ENCODE data around the gene SEPTIN1. TPM values are rescaled to one million over a fixed set of nuclear protein-coding genes. Genes with fewer than 3 reads are reported as not detected.

Gene SEPTIN1
- total and polyA plus RNA-seq, 2 donors (not counting 3 experiments of a cell fraction or from before 2014, with no cell fraction given): 0.07 to 0.75 TPM

GRCh38 chr16:30348929-30349328 is 33.4 kb downstream of the SEPTIN1 start:
- intact Hi-C loops (cut with micrococcal nuclease) (no loop called here), dilution Hi-C loops (cut with MboI; ENCODE audit: extremely low pct_ligation_motif_present, low sequenced_read_pairs) (no loop called here)
- FAIRE-seq (no peak), DNase-seq (ENCODE audit: low read depth, low spot score) (no peak)
- ChIA-PET CTCF (no interaction called here), POLR2A (no interaction called here)
- peaks cover 6 to 11% of the 10 kb centered on the region in 2 experiments for H3K36me3 ChIP-seq (ENCODE audit: control insufficient read depth in 2 of 2, extremely low read depth in 1 of 2, insufficient read depth in 2 of 2, low read length in 2 of 2)
- H3K4me1 ChIP-seq (ENCODE audit: control insufficient read depth, extremely low read depth, insufficient read depth, low read length): peaks cover 19% of the 10 kb centered on the region
- no peak overlapping the region for H3K27ac ChIP-seq (ENCODE audit: insufficient read depth, low read depth, low read length)
- TF ChIP-seq CTCF (IDR thresholded peaks at IDR 0.05; ENCODE audit: extremely low read depth in 1 of 2, insufficient read depth in 1 of 2, low read depth in 1 of 2, low read length in 2 of 2): no peak
- no peak for TF ChIP-seq GATA2 (IDR thresholded peaks at IDR 0.05; ENCODE audit: insufficient read depth, insufficient read length, low read depth, low read length)
- no peak for TF ChIP-seq MYC (IDR thresholded peaks at IDR 0.05; ENCODE audit: low read depth, low read length)
- no peak for TF ChIP-seq MAX (IDR thresholded peaks at IDR 0.05; ENCODE audit: insufficient read depth, insufficient read length)
- TF ChIP-seq POLR2A (IDR thresholded peaks at IDR 0.05; ENCODE audit: low read depth, low read length): no peak
- no peaks in the 10 kb centered on the region for H3K9me1 ChIP-seq (replicated peaks; ENCODE audit: control insufficient read depth, extremely low read depth, insufficient read depth, low read length)
- H4K20me1 ChIP-seq (replicated peaks; ENCODE audit: control insufficient read depth, extremely low read depth, insufficient read depth, low read length): no peaks in the 10 kb centered on the region
- H3K4me3 ChIP-seq (replicated peaks in 1 of 3; ENCODE audit: insufficient read depth in 1 of 3, low read depth in 1 of 3, low read length in 3 of 3): no peak overlapping the region
- peaks cover 9% of the 10 kb centered on the region for H3K79me2 ChIP-seq (ENCODE audit: control insufficient read depth, insufficient read depth, low read length)
- no peak overlapping the region for H3K4me2 ChIP-seq (ENCODE audit: insufficient read depth, low read length)
- H2AFZ ChIP-seq (ENCODE audit: low read depth, low read length): no peak overlapping the region
- no peak overlapping the region for H3K9ac ChIP-seq (replicated peaks; ENCODE audit: extremely low read depth, insufficient read depth, low read length)
- H3K27me3 ChIP-seq (ENCODE audit: control insufficient read depth in 2 of 2, insufficient read depth in 2 of 2, low read length in 2 of 2): no peaks in the 10 kb centered on the region
- BruUV-seq (replicated peaks): no TSS peak
- no peaks in the 10 kb centered on the region for H3K9me3 ChIP-seq (replicated peaks; ENCODE audit: control insufficient read depth, insufficient read depth, low read length)

DNA sequence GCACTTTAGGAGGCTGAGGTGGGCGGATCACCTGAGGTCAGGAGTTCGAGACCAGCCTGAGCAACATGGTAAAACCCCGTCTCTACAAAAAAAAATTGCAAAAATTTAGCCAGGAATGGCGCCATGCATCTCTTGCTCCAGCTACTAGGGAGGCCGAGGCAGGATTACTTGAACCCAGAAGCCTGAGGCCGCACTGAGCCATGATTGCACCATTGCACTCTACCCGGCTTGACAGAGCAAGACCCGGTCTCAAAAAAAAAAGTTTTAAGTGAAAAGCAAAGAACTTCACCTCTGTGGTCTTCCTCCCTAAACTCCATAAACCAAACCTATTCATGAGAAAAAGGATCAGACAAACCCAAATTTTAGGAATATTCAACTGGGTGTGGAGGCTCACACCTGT is 34.2 kb downstream of the SEPTIN1 start:
- DNase-seq (ENCODE audit: low read depth, low spot score) (no peak), FAIRE-seq (no peak)
- no peak overlapping the region for H3K9ac ChIP-seq (replicated peaks; ENCODE audit: extremely low read depth, insufficient read depth, low read length)
- H3K27ac ChIP-seq (ENCODE audit: insufficient read depth, low read depth, low read length): no peak overlapping the region
- intact Hi-C loops (cut with micrococcal nuclease): no loop called here
- POLR2A ChIA-PET: no interaction called here
- no peak overlapping the region for H3K4me2 ChIP-seq (ENCODE audit: insufficient read depth, low read length)
- dilution Hi-C loops (cut with MboI; ENCODE audit: extremely low pct_ligation_motif_present, low sequenced_read_pairs): no loop called here
- no peaks in the 10 kb centered on the region for H3K27me3 ChIP-seq (ENCODE audit: control insufficient read depth in 2 of 2, insufficient read depth in 2 of 2, low read length in 2 of 2)
- no peaks in the 10 kb centered on the region for H3K9me3 ChIP-seq (replicated peaks; ENCODE audit: control insufficient read depth, insufficient read depth, low read length)
- H2AFZ ChIP-seq (ENCODE audit: low read depth, low read length): no peak overlapping the region
- H3K4me1 ChIP-seq (ENCODE audit: control insufficient read depth, extremely low read depth, insufficient read depth, low read length): peaks cover 16% of the 10 kb centered on the region
- peaks cover 3% of the 10 kb centered on the region for H3K79me2 ChIP-seq (ENCODE audit: control insufficient read depth, insufficient read depth, low read length)
- H4K20me1 ChIP-seq (replicated peaks; ENCODE audit: control insufficient read depth, extremely low read depth, insufficient read depth, low read length): no peaks in the 10 kb centered on the region
- H3K36me3 ChIP-seq (ENCODE audit: control insufficient read depth in 2 of 2, extremely low read depth in 1 of 2, insufficient read depth in 2 of 2, low read length in 2 of 2): peaks cover 6 to 9% of the 10 kb centered on the region in 2 experiments
- H3K9me1 ChIP-seq (replicated peaks; ENCODE audit: control insufficient read depth, extremely low read depth, insufficient read depth, low read length): no peaks in the 10 kb centered on the region
- TF ChIP-seq CTCF (IDR thresholded peaks at IDR 0.05; ENCODE audit: extremely low read depth in 1 of 2, insufficient read depth in 1 of 2, low read depth in 1 of 2, low read length in 2 of 2) (no peak), EZH2 (IDR thresholded peaks at IDR 0.05; ENCODE audit: borderline replicate concordance, low read depth, low read length, severe bottlenecking) (no peak), GATA2 (IDR thresholded peaks at IDR 0.05; ENCODE audit: insufficient read depth, insufficient read length, low read depth, low read length) (no peak)
- H3K4me3 ChIP-seq (replicated peaks in 1 of 3; ENCODE audit: insufficient read depth in 1 of 3, low read depth in 1 of 3, low read length in 3 of 3): no peak overlapping the region
- CTCF ChIA-PET: no interaction called here
- no TSS peak for BruUV-seq (replicated peaks)

All from endothelial cell of umbilical vein (primary cell).